HepG2 (cell line): ENCODE data around the gene PLGRKT. TPM values are rescaled to one million over a fixed set of nuclear protein-coding genes. Genes with fewer than 3 reads are reported as not detected.

ENCODE experiments used
- ADNP ChIP-seq: sonication (generic); formaldehyde crosslinking; IDR thresholded peaks from 2 replicates; pipeline ENCODE4 v1.4.0; 2020; ENCODE audit warnings: missing genetic modification reagents
- ARID4A ChIP-seq: sonication (generic); formaldehyde crosslinking; IDR thresholded peaks from 2 replicates; pipeline ENCODE4 v1.5.0; 2020; ENCODE audit warnings: mild to moderate bottlenecking, missing genetic modification reagents, borderline replicate concordance
- GPBP1L1 ChIP-seq: sonication (generic); formaldehyde crosslinking; IDR thresholded peaks from 2 replicates; pipeline ENCODE4 v1.5.0; 2020; ENCODE audit warnings: mild to moderate bottlenecking, missing genetic modification reagents
- HMG20A ChIP-seq: IDR thresholded peaks from 2 replicates; pipeline ENCODE4 v1.6.1; 2016; ENCODE audit warnings: borderline replicate concordance
- IKZF1 ChIP-seq: fragments of 450-650 bp; IDR thresholded peaks from 2 replicates; pipeline ENCODE4 v1.7.1; 2016
- IRF1 ChIP-seq: sonication (generic); formaldehyde crosslinking; IDR thresholded peaks from 2 replicates; pipeline ENCODE4 v1.4.0; 2020; ENCODE audit warnings: low read depth, mild to moderate bottlenecking, missing genetic modification reagents
- IRF9 ChIP-seq: sonication (generic); formaldehyde crosslinking; IDR thresholded peaks from 2 replicates; pipeline ENCODE4 v1.8.0; 2022; ENCODE audit warnings: missing genetic modification reagents, mild to moderate bottlenecking, borderline replicate concordance
- KAT8 ChIP-seq: IDR thresholded peaks from 2 replicates; pipeline ENCODE4 v1.6.1; 2016; ENCODE audit warnings: missing genetic modification reagents, missing compliant biosample characterization
- KDM5B ChIP-seq: sonication (generic); formaldehyde crosslinking; IDR thresholded peaks from 2 replicates; pipeline ENCODE4 v1.4.0; 2020; ENCODE audit warnings: missing genetic modification reagents, mild to moderate bottlenecking, borderline replicate concordance
- MIER2 ChIP-seq: IDR thresholded peaks from 2 replicates; pipeline ENCODE4 v1.6.1; 2016; ENCODE audit warnings: missing biosample characterization, missing genetic modification reagents
- PHF21A ChIP-seq: sonication (generic); formaldehyde crosslinking; IDR thresholded peaks from 2 replicates; pipeline ENCODE4 v1.5.0; 2020; ENCODE audit warnings: mild to moderate bottlenecking, missing genetic modification reagents
- PLRG1 ChIP-seq: fragments of 450-650 bp; conservative IDR thresholded peaks from 2 replicates; pipeline ENCODE4 v1.6.1; 2016
- SMC3 ChIP-seq: IDR thresholded peaks from 2 replicates; pipeline ENCODE4 v1.6.1; 2011; ENCODE audit warnings: low read length, improper control_type of control experiment
- SUZ12 ChIP-seq: fragments of 150-350 bp; IDR thresholded peaks from 2 replicates; pipeline ENCODE4 v1.6.1; 2014; ENCODE audit warnings: low read depth, low read length
- ZNF362 ChIP-seq: sonication (generic); formaldehyde crosslinking; IDR thresholded peaks from 2 replicates; pipeline ENCODE4 v1.4.0; 2020; ENCODE audit warnings: missing genetic modification reagents, mild to moderate bottlenecking, borderline replicate concordance
- ZNF567 ChIP-seq: sonication (generic); formaldehyde crosslinking; IDR thresholded peaks from 2 replicates; pipeline ENCODE4 v1.8.1; 2023; ENCODE audit warnings: mild to moderate bottlenecking, missing genetic modification reagents, borderline replicate concordance
- ZNF607 ChIP-seq: sonication (generic); formaldehyde crosslinking; IDR thresholded peaks from 2 replicates; pipeline ENCODE4 v1.5.1; 2020; ENCODE audit warnings: missing genetic modification reagents, mild to moderate bottlenecking, borderline replicate concordance
- ZNF644 ChIP-seq: IDR thresholded peaks from 2 replicates; pipeline ENCODE4 v1.6.1; 2016; ENCODE audit warnings: low read depth
- polyA plus RNA-seq, 8 experiments: library from polyadenylated mRNA; depleted of rRNA in 3 of 8; stranded (reverse) in 7 of 8; unstranded in 1 of 8; fragments of >200 nt; fragmentation: Illumina TruSeq in 4 of 8; extraction: Trizol in 4 of 8; gene quantifications; 2 replicates each; pipeline versions ENCODE4 v1.2.1 to v1.2.3, GENCODE V29; 2011 to 2016; ENCODE audit warnings: low read depth in 4 of 8, missing spikeins in 1 of 8, mixed read lengths in 1 of 8; ENCODE audit not compliant: insufficient read depth in 1 of 8
- total RNA-seq, 5 experiments: library from RNA; depleted of rRNA; stranded (reverse); fragments of >200 nt; fragmentation: Illumina TruSeq; extraction: Trizol; gene quantifications; 2 replicates each; pipeline ENCODE4 v1.2.3, GENCODE V29; 2016; ENCODE audit warnings: low read depth in 1 of 5

PLGRKT gene
- total and polyA plus RNA-seq, 2 of the 13 experiments (the other 11 are each of a cell fraction or from before 2014, with no cell fraction given), result 5.0 to 15.8 TPM

- TF ChIP-seq MIER2 (CRISPR knock-in tag) (no peak; the same call in none of the 2 replicates), GPBP1L1 (no peak), ZNF567 (CRISPR knock-in tag) (no peak), ZNF362 (CRISPR knock-in tag) (peak; percentile 51; the same call in 1 of the 2 replicates), SMC3 (no peak), HMG20A (CRISPR knock-in tag) (no peak), PLRG1 (no peak), ZNF644 (CRISPR knock-in tag) (no peak), IRF9 (CRISPR knock-in tag) (no peak), ADNP (CRISPR knock-in tag) (no peak), PHF21A (CRISPR knock-in tag) (peak; percentile 91), KAT8 (CRISPR knock-in tag) (peak; percentile 93), IKZF1 (no peak), ZNF607 (CRISPR knock-in tag) (peak; percentile 76), KDM5B (CRISPR knock-in tag) (peak; percentile 84; the same call in 1 of the 2 replicates), ARID4A (CRISPR knock-in tag) (peak; percentile 84; the same call in 1 of the 2 replicates), SUZ12 (no peak), IRF1 (CRISPR knock-in tag) (no peak)
Measured at GRCh38 chr9:5437254-5438216, at the start of gene PLGRKT (continued).
